ENCODE data around the gene TXLNG. TPM values are rescaled to one million over a fixed set of nuclear protein-coding genes. Genes with fewer than 3 reads are reported as not detected.

Gene TXLNG
- total RNA-seq, 1 experiment from 2014 or later, result 31.1 TPM

- no peaks in the 10 kb centered on the region for H3K9me3 Mint-ChIP-seq
- ATAC-seq (no peak), DNase-seq (ENCODE audit: low spot score) (no peak)
- ChIA-PET CTCF (no interaction called here), POLR2A (interaction anchor here (0.6 kb wide), 1 partner anchor 24 kb away, joined by 3 read pairs; no protein-coding TSS in a partner anchor)
- TF ChIP-seq CREB1 (CRISPR knock-in tag; IDR thresholded peaks at IDR 0.05) (no peak), ETV6 (CRISPR knock-in tag; IDR thresholded peaks at IDR 0.05) (no peak), IRF2 (CRISPR knock-in tag; IDR thresholded peaks at IDR 0.05; ENCODE audit: borderline replicate concordance, low read depth) (no peak), MXD4 (CRISPR knock-in tag; IDR thresholded peaks at IDR 0.05; ENCODE audit: borderline replicate concordance) (no peak), AR (CRISPR knock-in tag; IDR thresholded peaks at IDR 0.05) (no peak), PREB (CRISPR knock-in tag; IDR thresholded peaks at IDR 0.05; ENCODE audit: borderline replicate concordance) (no peak)
- H3K36me3 Mint-ChIP-seq, result peaks cover 32% of the 10 kb centered on the region
- H3K4me3 Mint-ChIP-seq, result no peak overlapping the region
- peaks cover 5% of the 10 kb centered on the region for H3K4me1 Mint-ChIP-seq
- H3K27me3 Mint-ChIP-seq (ENCODE audit: low read depth), result no peaks in the 10 kb centered on the region
- H3K27ac Mint-ChIP-seq, result no peak overlapping the region
Measured at GRCh38 chrX:16822723-16823122, 36.5 kb downstream of the TXLNG start.

GRCh38 chrX:16825264-16826035 is 39.2 kb downstream of the TXLNG start:
- H3K36me3 Mint-ChIP-seq, result peaks cover 24% of the 10 kb centered on the region
- ChIA-PET CTCF (interaction anchor here (1.0 to 2.2 kb wide), 4 partner anchors 9 to 221 kb away, joined by 4 to 11 read pairs (median 6); no protein-coding TSS in a partner anchor), POLR2A (no interaction called here)
- DNase-seq (ENCODE audit: low spot score) (no peak), ATAC-seq (no peak)
- H3K27ac Mint-ChIP-seq, result no peak overlapping the region
- H3K4me1 Mint-ChIP-seq, result peaks cover 23% of the 10 kb centered on the region
- H3K4me3 Mint-ChIP-seq, result no peak overlapping the region
- no peaks in the 10 kb centered on the region for H3K27me3 Mint-ChIP-seq (ENCODE audit: low read depth)
- H3K9me3 Mint-ChIP-seq, result no peaks in the 10 kb centered on the region
- TF ChIP-seq ZNF512 (CRISPR knock-in tag; IDR thresholded peaks at IDR 0.05; ENCODE audit: borderline replicate concordance) (no peak), ELF4 (CRISPR knock-in tag; IDR thresholded peaks at IDR 0.05; ENCODE audit: low read depth) (no peak), HMGA2 (CRISPR knock-in tag; IDR thresholded peaks at IDR 0.05) (no peak), ATF2 (CRISPR knock-in tag; IDR thresholded peaks at IDR 0.05; ENCODE audit: borderline replicate concordance, low read depth) (no peak), AR (CRISPR knock-in tag; IDR thresholded peaks at IDR 0.05) (no peak), RELA (CRISPR knock-in tag; IDR thresholded peaks at IDR 0.05; ENCODE audit: borderline replicate concordance) (no peak), CREM (CRISPR knock-in tag; IDR thresholded peaks at IDR 0.05) (no peak), MYBL2 (CRISPR knock-in tag; IDR thresholded peaks at IDR 0.05) (no peak), PRDM15 (CRISPR knock-in tag; IDR thresholded peaks at IDR 0.05) (no peak), ATF1 (CRISPR knock-in tag; IDR thresholded peaks at IDR 0.05) (no peak), PREB (CRISPR knock-in tag; IDR thresholded peaks at IDR 0.05; ENCODE audit: borderline replicate concordance) (no peak), JAZF1 (CRISPR knock-in tag; IDR thresholded peaks at IDR 0.05) (no peak), ZBTB21 (CRISPR knock-in tag; IDR thresholded peaks at IDR 0.05; ENCODE audit: borderline replicate concordance) (no peak), KAT7 (CRISPR knock-in tag; IDR thresholded peaks at IDR 0.05; ENCODE audit: borderline replicate concordance) (no peak)

Measured in WTC11 (cell line).